CD4-positive, alpha-beta T cell treated with Interleukin-12 subunit alpha and Interleukin-12 subunit beta, for 1 hour (primary cell): Measurements from ENCODE around the gene MYL12A.

Experiments used
- DNase-seq: peaks from one replicate; pipeline ENCODE4 v3.0.0-alpha.2; 2020

The MYL12A gene

DNA sequence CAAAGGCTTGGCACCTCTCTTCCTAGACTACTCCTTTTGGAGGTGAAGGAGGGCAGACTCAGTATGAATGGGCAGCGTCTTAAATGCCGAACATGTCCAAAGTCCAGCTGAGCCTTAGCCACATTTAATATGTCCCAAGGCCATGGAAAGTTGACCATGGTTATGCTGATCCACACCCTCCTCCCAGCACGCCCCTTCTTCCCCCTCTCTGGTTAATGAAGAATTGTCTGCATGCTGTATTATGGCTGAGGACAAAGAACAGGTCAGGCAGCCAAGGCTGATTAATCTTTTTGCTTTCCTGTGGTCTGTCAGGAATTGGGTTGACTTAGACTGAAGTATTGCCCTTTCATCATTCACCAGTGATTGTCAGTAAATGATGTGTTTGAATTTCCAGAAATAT, 22.0 kb upstream of the MYL12A start:
- DNase-seq, result no peak

DNA sequence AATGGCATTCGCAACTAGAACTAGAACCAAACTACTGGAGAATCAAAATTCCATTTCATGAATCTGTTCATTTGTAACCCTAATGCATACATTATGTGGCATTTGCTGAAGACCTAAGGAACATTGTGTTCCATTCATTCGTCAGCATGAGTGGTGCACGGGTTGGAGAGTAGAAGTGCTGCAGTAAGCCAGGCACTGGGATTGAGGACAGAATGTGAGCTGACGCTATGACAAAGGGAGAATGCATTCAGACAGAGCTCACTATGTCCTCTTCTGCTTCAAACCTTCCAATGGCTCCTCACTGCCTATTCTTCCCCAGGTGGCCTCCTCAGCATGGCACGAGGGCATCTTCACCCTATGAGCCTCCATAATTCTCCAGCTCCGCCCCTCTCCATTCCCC, 21.6 kb upstream of the MYL12A start:
- no peak for DNase-seq

DNA sequence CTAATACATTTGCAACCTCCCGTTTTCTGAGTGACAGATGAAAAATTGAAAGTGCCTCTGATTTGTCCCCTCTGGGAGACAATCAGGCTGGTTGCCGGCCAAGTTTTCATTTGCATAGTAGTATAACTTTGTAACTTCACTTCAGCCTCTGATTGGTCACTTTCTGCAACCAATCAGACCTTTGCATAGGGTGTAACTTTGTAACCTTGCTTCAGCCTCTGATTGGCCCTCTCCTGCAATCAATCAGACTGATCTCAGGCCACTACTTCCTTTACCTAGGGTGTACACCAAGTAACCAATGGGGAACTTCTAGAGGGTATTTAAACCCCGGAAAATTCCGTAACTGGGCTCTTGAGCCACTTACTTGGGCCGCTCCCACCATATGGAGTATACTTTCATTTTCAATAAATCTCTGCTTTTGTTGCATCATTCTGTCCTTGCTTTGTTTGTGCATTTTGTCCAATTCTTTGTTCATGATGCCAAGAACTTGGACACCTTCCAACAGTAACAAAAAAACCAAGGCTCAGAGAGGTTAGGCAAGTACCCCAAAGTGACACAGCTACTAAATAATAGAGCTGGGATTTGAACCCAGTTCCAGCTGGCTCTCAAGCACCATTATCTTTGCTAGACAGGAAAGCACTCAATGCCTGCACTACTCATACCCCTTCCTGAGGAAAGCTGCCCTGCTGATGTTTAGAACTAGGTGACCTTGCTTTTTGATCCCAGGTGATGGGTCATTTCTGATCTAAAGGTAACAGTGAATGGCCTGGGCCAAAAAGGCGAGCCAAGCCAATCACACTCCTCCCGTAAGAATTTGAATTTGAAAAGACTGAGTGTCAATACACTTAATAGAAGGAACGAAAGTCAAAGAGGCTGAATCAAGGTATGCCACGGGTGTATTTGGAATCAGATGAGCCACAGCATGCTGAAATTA, 16.9 kb upstream of the MYL12A start:
- no peak for DNase-seq

GRCh38 chr18:3233004-3233403, 14.6 kb upstream of the MYL12A start:
- DNase-seq, result no peak

DNA sequence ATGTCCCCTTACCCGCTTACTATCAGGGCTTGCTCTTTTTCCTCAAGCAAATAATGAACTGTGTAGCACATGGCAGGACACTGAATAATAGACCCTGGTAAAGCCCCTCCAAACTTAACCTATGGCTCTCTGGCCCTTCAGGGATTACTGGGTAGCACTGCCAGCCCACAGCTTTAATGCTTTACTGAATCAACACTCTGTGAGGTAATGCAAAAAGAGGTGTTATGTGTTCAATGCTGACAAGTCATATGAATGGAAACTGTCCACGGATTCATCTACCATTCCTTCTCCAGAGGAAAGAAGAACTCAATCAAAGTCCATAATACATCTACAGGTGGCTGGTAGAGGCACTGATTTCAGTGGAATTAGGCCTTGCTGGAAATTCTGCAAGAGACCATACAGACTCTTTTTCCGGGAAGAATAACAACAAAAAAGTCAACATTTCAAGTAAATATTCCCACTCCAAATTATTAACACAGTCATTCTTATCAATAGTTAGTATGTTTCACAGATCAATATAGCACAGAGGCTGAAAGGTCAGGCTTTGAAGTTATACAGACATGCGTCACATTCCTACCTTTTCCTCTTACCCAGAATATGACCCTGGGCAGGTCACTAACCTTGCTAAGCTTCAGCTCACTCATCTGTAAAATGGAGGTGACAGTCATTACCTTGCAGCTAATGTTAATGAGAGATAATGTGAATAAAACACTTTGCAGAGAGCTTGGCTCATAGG, 14.0 kb upstream of the MYL12A start:
- DNase-seq, result no peak

DNA sequence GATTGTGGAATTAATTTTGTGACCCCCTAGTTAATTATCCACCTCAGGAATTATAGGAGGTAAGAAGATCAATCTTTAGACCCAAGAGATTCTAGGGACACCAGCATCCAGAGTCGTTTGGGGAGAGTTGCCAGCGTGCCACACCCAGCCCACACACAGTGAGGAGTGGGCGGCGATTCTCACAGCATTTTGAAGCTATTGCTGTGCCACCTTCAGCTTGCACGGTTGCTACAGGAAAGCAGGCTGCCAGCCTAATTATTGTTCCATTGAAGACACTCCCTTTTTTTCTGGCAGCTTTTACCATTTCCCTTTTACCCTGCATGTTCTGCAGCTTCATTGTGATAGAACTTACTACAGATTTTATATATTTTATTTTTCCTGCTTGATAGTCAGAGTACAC, 13.1 kb upstream of the MYL12A start:
- DNase-seq, result no peak

DNA sequence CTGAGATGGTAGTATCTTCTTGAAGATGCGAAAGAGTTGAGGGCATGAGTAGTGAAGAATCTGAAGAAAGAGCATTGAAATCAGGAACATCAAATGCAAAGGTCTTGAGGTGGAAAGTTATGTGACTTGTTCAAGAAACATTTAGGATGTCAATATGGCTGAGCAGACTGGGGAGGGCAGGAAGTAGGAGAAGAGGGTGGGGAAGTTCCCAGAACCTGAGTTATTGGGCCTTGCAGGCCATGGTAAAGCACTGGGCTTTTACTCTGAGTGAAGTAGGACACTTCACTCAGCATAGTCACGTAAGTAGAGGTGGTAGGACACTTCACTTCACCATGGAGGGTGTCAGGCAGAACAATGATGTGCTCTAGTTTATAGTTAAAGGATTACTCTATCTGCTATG, 11.8 kb upstream of the MYL12A start:
- DNase-seq, result no peak

- no peak for DNase-seq
Observed at GRCh38 chr18:3236470-3236869, 11.1 kb upstream of the MYL12A start.

- DNase-seq, result no peak
Observed at GRCh38 chr18:3238742-3239141, 8.9 kb upstream of the MYL12A start.

- no peak for DNase-seq
Observed at GRCh38 chr18:3245185-3245564, 2.4 kb upstream of the MYL12A start.

DNA sequence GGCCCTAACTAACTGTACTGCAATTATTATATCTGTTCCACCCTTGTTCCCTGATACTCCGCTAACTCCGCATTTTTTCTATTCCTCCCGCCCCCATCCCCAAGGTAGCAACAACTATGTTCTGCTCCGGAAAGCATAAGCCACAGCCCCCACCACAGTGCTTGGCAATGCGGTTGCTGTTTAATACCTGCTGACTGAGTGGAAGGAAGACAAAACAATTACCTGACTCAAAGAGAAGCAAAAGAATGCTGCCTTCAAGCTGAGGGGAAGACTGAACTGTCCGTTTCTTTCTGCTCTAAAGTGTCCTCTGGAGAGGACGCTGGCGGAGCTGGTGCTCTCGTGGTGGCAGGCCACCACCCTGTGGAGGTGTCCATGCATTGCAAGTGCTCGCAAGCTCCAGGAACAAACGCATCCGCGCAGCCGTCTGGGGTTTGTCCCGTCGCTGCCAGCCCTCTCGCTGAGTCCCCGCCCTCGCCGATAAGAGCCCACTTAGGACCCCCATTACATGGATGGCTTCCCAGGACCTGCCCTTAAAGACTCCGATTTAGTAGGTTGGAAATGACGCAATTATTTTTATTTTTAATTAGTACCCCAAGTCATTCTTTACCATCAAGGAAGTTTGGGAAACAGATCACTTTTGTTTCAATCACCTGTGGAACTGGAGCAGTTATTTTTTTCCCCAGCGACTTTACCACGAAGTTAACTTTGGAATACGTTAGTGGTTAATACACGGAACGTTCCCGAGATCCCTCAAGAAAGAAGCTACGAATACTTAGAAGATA, 1.6 kb upstream of the MYL12A start:
- peak; percentile 81 for DNase-seq

GRCh38 chr18:3246635-3247239, 864 bp upstream of the MYL12A start:
- DNase-seq, result no peak

DNA sequence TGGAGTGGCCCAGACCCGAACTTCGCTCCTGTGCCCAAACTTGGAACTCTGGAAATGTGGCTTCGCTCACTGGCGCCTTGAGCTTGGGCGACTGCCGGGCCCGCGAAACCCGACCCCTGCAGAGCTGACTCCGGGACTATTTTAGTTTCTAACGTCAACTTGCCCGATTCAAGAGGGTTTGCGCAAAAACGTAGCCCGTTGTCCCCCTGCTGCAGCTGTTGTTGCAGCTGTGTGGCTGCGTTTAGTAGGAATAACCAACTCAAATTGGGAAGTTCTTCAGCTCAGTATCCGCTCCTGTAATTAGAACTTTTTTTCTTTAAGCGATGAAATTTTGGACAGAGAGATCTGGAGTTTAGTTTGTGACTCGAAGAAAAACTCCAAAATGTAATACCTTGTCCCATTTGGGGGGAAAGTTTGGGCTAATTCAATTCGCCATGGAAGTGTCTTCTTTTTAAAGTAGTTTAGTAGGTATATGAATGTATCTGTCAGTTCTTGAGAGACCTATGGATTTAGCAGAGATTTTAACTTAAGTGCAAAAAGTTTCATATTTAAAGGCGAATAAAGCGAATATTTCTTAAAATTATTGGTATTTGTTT, 559 bp downstream of the MYL12A start:
- DNase-seq, result no peak

DNA sequence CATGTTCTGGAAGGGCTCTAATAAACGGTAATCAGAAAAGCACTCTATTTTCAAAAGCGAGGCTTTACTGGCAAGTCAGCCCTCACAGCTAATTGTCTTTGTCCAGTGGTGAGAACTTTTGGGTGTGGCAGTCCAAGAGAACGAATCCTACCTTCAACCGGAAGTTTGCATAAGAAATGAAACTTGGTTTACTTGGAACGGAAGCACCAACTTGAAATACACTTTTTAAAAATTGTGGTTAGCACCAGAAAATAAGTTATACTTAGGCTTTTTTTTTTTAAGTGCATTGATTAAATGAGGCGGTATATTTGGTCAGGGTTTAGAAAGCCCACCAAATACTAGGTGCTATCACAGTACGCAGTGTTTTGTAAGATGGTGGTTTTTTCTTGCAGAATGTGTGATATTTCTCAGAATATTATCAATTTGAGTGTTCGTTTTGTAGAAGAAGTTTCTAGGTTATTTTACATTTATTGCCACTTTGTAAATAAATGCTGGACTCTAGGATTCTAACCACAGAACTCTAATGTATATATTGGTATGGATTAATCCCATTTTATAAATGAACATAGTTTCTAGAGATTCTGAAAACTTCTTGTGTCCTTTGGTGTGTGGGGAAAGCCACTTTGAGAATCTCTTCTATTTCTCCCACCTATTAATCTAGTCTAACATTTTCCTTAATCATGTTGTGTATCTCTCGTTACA, 1.2 kb downstream of the MYL12A start:
- DNase-seq, result peak; percentile 69

- DNase-seq, result peak; percentile 26
Observed at GRCh38 chr18:3250237-3251107, 2.9 kb downstream of the MYL12A start.

DNA sequence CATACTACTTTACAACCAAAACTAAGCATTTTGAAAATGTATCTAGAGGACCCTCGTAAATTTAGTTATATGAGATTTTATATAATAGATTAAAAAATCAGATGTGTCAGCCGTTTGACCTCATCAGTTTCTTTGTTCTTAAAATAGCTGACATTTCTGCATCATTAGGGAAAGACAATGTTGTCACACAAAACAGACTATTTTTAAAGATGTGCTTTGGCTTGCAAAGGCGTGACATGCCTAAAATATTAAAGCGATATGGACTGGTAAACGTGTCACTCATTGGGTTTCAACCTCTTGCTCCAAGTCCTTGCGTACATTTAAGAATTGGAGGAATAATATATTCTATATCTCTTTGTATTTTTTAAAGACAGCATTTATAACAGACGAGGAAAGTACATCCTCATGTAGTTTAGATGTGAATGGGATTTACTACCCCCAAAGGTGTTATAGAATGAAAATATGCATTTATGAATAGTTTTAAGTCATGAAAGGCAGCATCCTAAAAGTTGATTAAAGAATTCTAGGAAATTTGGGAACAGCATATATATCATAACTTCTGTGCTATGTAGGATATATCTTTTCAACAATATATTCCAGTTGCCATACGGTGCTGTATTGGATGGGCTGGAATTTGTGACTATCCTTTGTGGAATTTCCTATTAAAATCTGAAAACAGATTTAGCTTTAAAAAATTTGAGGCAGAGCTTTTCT, 3.8 kb downstream of the MYL12A start:
- DNase-seq, result no peak

GRCh38 chr18:3251963-3252277, 4.3 kb downstream of the MYL12A start:
- no peak for DNase-seq

DNA sequence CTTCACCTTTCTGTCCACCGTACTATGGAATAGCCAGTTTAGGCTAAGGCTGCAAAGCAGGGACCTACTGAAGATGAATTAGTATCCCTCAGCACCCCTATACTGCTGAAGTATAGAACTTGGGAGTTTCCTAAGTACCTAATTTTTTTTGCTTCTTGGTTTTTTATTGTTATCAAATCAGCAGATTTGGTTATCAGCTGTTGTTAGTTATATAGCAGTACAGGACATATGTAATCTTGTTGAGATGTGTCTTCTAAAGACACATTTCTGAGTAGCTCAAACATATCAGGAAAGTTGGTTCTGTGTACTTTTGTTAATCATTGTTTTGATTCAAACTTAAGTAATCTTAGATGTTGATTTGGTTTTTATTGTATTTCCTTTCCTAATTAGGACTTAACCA, 5.2 kb downstream of the MYL12A start:
- no peak for DNase-seq

DNA sequence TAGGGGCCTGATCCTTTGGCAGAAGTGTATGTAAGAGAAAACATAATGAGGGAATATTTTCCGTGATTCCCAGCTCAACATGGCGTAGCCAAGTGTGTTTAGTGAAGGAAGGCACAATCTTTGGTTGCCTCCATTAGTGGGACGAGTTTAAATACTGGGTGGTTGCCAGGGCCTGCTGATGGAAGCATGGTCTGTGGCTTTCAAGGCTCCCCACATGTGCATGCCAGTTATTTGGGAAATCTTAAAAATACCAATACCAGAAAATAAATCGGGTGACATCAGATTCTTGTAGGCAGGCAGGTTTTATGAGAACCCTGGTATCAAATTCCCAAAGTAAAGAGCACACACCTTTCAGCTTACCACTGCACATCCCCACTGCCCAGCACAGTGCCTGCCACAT, 7.1 kb downstream of the MYL12A start:
- DNase-seq, result no peak

GRCh38 chr18:3255611-3256165, 8.1 kb downstream of the MYL12A start:
- DNase-seq, result no peak
